Neural cell (in vitro differentiated cells): ENCODE measurements around the gene FHIT. TPM values are rescaled to one million over a fixed set of nuclear protein-coding genes. Genes with fewer than 3 reads are reported as not detected.

ENCODE experiments used
- H2AFZ ChIP-seq: fragments of 200-600, 300-800 bp; sonication (generic), shearing (Covaris generic); 2 replicates; pipeline ENCODE4 v1.6.0; 2014; ENCODE audit warnings: low read depth, mild to moderate bottlenecking, antibody characterized with exemption, low read length, moderate library complexity
- H3F3A ChIP-seq: fragments of 200-600 bp; shearing (Covaris generic); 2 replicates; pipeline ENCODE4 v1.6.1; 2016; ENCODE audit warnings: mild to moderate bottlenecking, moderate library complexity, mixed read lengths, antibody characterized with exemption, low read length; ENCODE audit not compliant: insufficient read depth, poor library complexity, severe bottlenecking
- H3K27ac ChIP-seq: fragments of 200-600, 300-800 bp; sonication (generic), shearing (Covaris generic); 2 replicates; pipeline ENCODE4 v1.5.1; 2014; ENCODE audit warnings: mild to moderate bottlenecking, low read length, moderate library complexity
- H3K27me3 ChIP-seq: fragments of 300-800, 200-600 bp; sonication (generic), shearing (Covaris generic); 2 replicates; pipeline ENCODE4 v1.6.0; 2014; ENCODE audit warnings: mild to moderate bottlenecking, low read depth, low read length, moderate library complexity; ENCODE audit not compliant: insufficient read depth
- H3K36me3 ChIP-seq: fragments of 300-800, 200-600 bp; sonication (generic), shearing (Covaris generic); 2 replicates; pipeline ENCODE4 v1.5.1; 2014; ENCODE audit warnings: mild to moderate bottlenecking, antibody characterized with exemption, low read length, moderate library complexity; ENCODE audit not compliant: insufficient read depth
- H3K4me2 ChIP-seq: fragments of 300-800, 200-600 bp; sonication (generic), shearing (Covaris generic); 2 replicates; pipeline ENCODE4 v1.6.0; 2014; ENCODE audit warnings: mild to moderate bottlenecking, low read length
- H3K4me3 ChIP-seq: fragments of 300-800, 200-600 bp; sonication (generic), shearing (Covaris generic); 2 replicates; pipeline ENCODE4 v1.5.1; 2014; ENCODE audit warnings: mild to moderate bottlenecking, low read length, moderate library complexity
- H3K79me2 ChIP-seq: fragments of 200-600 bp; shearing (Covaris generic); replicated peaks from 2 replicates; pipeline ENCODE4 v1.6.0; 2014; ENCODE audit warnings: mild to moderate bottlenecking, low read length, moderate library complexity; ENCODE audit not compliant: insufficient read depth
- H3K9ac ChIP-seq: fragments of 300-800, 200-600 bp; sonication (generic), shearing (Covaris generic); 2 replicates; pipeline ENCODE4 v1.6.1; 2016; ENCODE audit warnings: mild to moderate bottlenecking, low read length, mixed read lengths
- H3K9me2 ChIP-seq: fragments of 200-600 bp; shearing (Covaris generic); 2 replicates; pipeline ENCODE4 v1.6.1; 2016; ENCODE audit warnings: mild to moderate bottlenecking, low read length, mixed read lengths; ENCODE audit not compliant: insufficient read depth
- H3K9me3 ChIP-seq: fragments of 200-600, 300-800 bp; sonication (generic), shearing (Covaris generic); 2 replicates; pipeline ENCODE4 v1.6.1; 2016; ENCODE audit warnings: mild to moderate bottlenecking, mixed run types, low read length, moderate library complexity, mixed read lengths
- H4K20me1 ChIP-seq: fragments of 200-600 bp; shearing (Covaris generic); 2 replicates; pipeline ENCODE4 v1.6.1; 2016; ENCODE audit warnings: mild to moderate bottlenecking, mixed run types; ENCODE audit not compliant: insufficient read depth
- CTCF ChIP-seq: fragments of 450-650 bp; IDR thresholded peaks from 2 replicates; pipeline ENCODE4 v1.5.1; 2014; ENCODE audit warnings: antibody characterized with exemption, mild to moderate bottlenecking, moderate library complexity; ENCODE audit not compliant: poor library complexity, severe bottlenecking
- EP300 ChIP-seq: fragments of 450-650 bp; conservative IDR thresholded peaks from 2 replicates; pipeline ENCODE4 v1.6.1; 2014; ENCODE audit warnings: antibody characterized with exemption, mild to moderate bottlenecking, moderate library complexity; ENCODE audit not compliant: poor library complexity, severe bottlenecking
- EZH2 ChIP-seq: fragments of 200-600, 300-800 bp; shearing (Covaris generic), sonication (generic); IDR thresholded peaks from 2 replicates; pipeline ENCODE4 v1.6.1; 2014; ENCODE audit warnings: antibody characterized with exemption, low read length, borderline replicate concordance, mild to moderate bottlenecking; ENCODE audit not compliant: insufficient read depth, poor library complexity, severe bottlenecking
- MXI1 ChIP-seq: fragments of 450-650 bp; conservative IDR thresholded peaks from 2 replicates; pipeline ENCODE4 v1.6.1; 2014; ENCODE audit warnings: antibody characterized with exemption, mild to moderate bottlenecking; ENCODE audit not compliant: poor library complexity, severe bottlenecking
- POLR2AphosphoS5 ChIP-seq: IDR thresholded peaks from 2 replicates; pipeline ENCODE4 v1.6.1; 2012
- RAD21 ChIP-seq: fragments of 450-650 bp; conservative IDR thresholded peaks from 2 replicates; pipeline ENCODE4 v1.6.1; 2014; ENCODE audit warnings: antibody characterized with exemption, mild to moderate bottlenecking, moderate library complexity
- REST ChIP-seq: IDR thresholded peaks from 2 replicates; pipeline ENCODE4 v1.6.1; 2012; ENCODE audit warnings: borderline replicate concordance
- SMC3 ChIP-seq: fragments of 450-650 bp; conservative IDR thresholded peaks from 2 replicates; pipeline ENCODE4 v1.6.1; 2014; ENCODE audit warnings: antibody characterized with exemption, mild to moderate bottlenecking, moderate library complexity; ENCODE audit not compliant: poor library complexity
- TAF1 ChIP-seq: IDR thresholded peaks from 2 replicates; pipeline ENCODE4 v1.6.1; 2012; ENCODE audit warnings: low read depth
- polyA plus RNA-seq: library from polyadenylated mRNA; depleted of rRNA; stranded (reverse); fragments of >200 nt; gene quantifications from 2 replicates; pipeline ENCODE4 v1.2.3, GENCODE V29; 2014

FHIT gene
- polyA plus RNA-seq, 1 donor from 2014 or later: not detected

DNA sequence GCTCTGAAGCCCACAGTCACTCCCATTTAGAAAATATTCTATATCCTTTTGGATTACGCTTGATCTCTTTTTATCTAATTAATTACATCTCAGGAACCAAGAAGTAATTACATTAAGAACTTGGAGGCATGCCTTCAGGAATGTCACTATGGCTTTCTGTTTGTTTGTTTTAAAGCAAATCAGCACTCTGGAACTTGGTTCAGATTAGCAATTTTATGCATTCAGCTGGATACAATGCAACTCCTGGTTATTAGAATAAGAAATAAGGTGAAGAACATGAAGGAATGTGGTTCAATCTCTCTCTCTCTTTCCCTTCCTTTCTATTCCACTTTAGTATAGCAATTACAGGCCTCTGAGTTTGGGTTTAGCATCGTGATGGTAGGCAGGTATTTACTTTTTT, 235.8 kb downstream of the FHIT start:
- H3K9ac ChIP-seq: no peak overlapping the region
- H3K79me2 ChIP-seq: no peaks in the 10 kb centered on the region
- no peaks in the 10 kb centered on the region for H3K9me2 ChIP-seq
- no peak overlapping the region for H3K4me2 ChIP-seq
- H3K4me3 ChIP-seq: no peak overlapping the region
- no peaks in the 10 kb centered on the region for H3F3A ChIP-seq
- H3K27me3 ChIP-seq: no peaks in the 10 kb centered on the region
- no peaks in the 10 kb centered on the region for H4K20me1 ChIP-seq
- H3K27ac ChIP-seq: no peak overlapping the region
- TF ChIP-seq POLR2AphosphoS5 (no peak), REST (no peak), MXI1 (no peak), TAF1 (no peak), EP300 (no peak), EZH2 (no peak), CTCF (no peak), RAD21 (no peak), SMC3 (no peak)
- H3K9me3 ChIP-seq: no peaks in the 10 kb centered on the region
- H3K36me3 ChIP-seq: no peaks in the 10 kb centered on the region
- no peak overlapping the region for H2AFZ ChIP-seq

DNA sequence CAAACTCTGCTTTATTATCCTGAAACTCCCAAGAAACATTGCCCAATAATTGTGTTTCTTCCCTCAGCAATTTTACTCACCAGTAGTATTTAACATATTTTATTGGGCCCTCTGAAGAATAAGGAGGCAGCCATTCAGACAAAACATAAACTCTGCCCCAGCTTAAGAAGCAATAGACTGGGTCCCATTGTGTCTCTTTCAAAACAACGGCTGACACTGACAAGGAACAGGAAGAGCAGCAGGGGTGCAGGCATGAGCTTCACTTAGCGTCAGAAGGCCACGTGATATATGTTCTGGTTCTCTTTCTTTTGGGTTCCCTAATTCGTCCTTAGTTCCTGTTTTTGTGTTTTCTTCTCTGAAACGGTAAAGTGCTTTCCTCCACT, 242.3 kb downstream of the FHIT start:
- no peak overlapping the region for H3K4me3 ChIP-seq
- TF ChIP-seq EP300 (no peak), EZH2 (no peak), TAF1 (no peak)
- no peaks in the 10 kb centered on the region for H3K36me3 ChIP-seq
- no peaks in the 10 kb centered on the region for H3K79me2 ChIP-seq
- no peak overlapping the region for H3K4me2 ChIP-seq
- no peaks in the 10 kb centered on the region for H4K20me1 ChIP-seq
- H3K9me3 ChIP-seq: no peaks in the 10 kb centered on the region
- H3K9me2 ChIP-seq: no peaks in the 10 kb centered on the region
- H3K27ac ChIP-seq: no peak overlapping the region
- H2AFZ ChIP-seq: no peak overlapping the region
- no peaks in the 10 kb centered on the region for H3F3A ChIP-seq
- no peaks in the 10 kb centered on the region for H3K27me3 ChIP-seq
- no peak overlapping the region for H3K9ac ChIP-seq
